GOT3 (cell line): ENCODE results near the gene SSPN.
A peak's percentile ranks its signal among the peaks of the same experiment; 100 is the strongest.
"Not testable (repeated sequence)": the region's sequence is repeated elsewhere in the genome, so short reads cannot be mapped to it uniquely, and the experiment has no call there.

Experiments used
- DNase-seq: peaks from one replicate; lab custom pipeline; 2025; ENCODE audit warnings: mixed read lengths; lab: John Stamatoyannopoulos, UW

Gene SSPN

GRCh38 chr12:26229910-26230309 lies 34.5 kb downstream of the SSPN start:
- DNase-seq, result no peak

GRCh38 chr12:26231470-26231869 lies 36.1 kb downstream of the SSPN start:
- DNase-seq, result no peak

DNA sequence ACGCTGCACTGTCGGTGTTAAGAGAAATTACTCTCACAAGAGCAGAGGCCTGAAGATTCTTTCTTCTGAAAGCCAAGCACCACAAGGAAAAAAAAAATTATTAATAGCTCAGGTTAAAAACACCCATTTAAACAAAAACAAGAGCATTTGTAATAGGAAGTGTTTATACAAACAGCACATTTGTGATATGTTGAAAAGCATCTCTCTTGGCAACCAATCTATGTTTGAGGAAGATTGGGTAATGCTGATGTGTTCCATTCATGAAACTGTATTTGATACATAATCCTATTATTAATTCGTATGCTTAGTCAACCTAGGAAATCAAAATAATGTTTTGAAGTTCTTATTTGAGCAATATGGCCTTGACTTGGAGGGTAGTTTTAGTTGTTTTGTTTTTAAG lies 36.5 kb downstream of the SSPN start:
- no peak for DNase-seq

DNA sequence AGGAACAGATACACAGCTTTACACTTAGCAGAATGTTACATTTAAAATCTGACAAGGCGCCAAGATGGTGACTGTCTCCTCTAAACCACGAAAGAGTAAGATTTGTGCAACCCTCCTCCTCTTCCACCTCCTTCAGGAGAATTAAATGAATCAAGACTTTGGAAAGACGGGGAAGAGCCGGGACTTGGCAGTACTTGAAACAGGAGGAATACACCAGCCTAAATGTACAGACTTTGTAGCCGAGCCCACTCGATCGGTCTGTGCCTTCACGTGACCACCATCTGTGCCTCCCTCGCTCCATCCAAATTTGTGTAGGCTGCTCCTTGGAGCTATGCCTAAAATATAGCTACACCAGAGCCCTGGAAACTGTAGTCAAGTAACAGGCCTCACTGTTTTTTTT lies 38.3 kb downstream of the SSPN start:
- no peak for DNase-seq

DNA sequence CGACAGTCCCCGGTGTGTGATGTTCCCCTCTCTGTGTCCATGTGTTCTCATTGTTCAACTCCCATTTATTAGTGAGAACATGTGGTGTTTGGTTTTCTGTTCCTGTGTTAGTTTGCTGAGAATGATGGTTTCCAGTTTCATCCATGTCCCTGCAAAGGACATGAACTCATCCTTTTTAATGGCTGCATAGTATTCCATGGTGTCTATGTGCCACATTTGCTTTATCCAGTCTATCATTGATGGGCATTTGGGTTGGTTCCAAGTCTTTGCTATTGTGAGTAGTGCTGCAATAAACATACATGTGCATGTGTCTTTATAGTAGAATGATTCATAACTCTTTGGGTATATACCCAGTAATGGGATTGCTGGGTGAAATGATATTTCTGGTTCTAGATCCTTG lies 40.1 kb downstream of the SSPN start:
- DNase-seq, result not testable (repeated sequence)

- no peak for DNase-seq
Measured at GRCh38 chr12:26238341-26239121, 43.2 kb downstream of the SSPN start.

GRCh38 chr12:26239122-26239851 lies 43.9 kb downstream of the SSPN start:
- peak; percentile 66 for DNase-seq

- no peak for DNase-seq
Measured at GRCh38 chr12:26239852-26240815, 44.8 kb downstream of the SSPN start.

- DNase-seq, result no peak
Measured at GRCh38 chr12:26241080-26241479, 45.7 kb downstream of the SSPN start.

GRCh38 chr12:26242683-26243082 lies 47.3 kb downstream of the SSPN start:
- DNase-seq, result no peak

DNA sequence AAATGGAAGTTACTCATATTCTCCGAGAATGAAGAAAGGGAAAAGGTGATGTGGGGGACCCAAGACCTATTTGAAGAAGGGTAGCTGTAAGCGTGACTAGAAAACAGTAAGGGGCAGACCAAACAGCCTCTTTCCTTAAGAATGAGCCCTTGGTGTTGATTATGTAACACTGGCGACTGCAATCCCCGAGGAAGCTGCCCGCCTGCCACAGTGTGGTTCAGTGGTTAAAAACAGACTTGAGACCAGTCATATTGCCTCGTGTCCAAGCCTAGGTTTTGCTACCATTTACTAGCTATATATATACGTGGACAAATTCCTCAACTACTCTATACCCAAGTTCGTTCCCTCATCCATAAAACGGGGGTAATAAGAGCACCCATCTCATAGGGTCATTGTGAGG lies 49.1 kb downstream of the SSPN start:
- DNase-seq, result no peak

DNA sequence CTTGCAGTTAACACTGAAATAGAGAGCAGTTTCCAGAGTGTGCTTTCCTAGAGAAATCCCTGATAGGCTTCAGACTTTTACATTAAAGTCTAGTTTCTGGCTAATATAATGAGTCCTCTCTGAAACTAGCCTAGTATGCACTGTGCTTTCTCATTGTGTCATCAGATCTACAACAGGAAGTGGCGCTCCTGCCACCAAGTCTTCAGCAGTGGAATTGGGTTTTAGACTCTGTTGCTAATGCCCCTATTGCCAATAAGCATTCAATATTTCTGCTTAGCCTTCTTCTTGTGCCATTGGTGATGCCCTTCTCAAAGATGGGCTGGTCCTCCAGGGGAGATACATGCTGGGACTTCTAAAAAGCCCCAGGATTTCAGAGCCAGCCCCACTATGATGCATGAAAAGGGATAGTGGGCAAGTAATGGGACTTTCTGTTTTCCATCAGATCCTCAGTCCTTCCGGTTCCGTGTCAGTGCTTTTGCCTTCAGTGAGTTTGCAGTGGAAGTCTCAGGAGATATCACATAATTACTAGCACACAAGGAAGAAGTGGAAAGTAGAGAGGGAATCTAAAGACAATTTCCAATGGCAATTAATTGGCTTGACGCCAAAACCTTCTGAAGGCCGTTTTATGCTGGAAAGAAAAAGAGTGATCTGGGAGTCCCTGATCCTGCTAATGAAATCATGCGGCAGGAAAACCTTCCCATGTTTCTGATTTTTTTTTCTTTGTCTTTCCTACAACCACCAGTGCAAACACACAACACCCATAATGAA lies 50.0 kb downstream of the SSPN start:
- DNase-seq, result no peak

DNA sequence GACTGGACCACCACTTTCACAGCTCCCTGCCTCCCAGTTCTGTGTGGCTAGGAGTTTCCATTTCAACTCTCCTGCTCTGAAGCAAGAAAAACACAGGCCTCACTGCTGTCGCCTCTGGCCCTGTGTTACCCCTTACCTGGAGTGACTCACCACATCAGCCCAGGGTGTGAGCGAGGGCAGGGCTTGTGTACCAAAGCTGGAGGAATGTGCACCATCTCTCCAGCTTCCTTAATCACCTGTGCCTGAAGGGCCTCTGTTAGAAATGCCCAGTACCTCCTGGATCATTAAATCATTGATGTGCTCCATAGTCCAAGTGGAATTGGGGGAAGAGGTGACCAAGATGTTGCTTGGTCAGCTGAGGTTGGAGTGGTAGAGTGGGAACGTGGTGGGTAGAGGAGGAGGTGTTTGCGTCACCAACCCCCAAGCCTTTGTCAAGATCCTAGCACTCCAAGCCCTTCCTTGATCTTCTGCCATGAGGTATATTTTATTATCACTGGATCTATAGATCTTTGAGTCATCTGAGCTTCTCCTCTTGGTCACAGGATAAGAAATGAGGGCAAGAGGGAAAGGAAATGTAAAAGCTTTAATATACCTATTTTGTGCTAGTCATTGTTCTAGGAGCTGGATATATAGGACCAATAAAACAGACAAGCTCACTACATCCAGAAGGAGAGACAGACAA lies 51.3 kb downstream of the SSPN start:
- no peak for DNase-seq

- DNase-seq, result no peak
Measured at GRCh38 chr12:26247873-26248272, 52.5 kb downstream of the SSPN start.

DNA sequence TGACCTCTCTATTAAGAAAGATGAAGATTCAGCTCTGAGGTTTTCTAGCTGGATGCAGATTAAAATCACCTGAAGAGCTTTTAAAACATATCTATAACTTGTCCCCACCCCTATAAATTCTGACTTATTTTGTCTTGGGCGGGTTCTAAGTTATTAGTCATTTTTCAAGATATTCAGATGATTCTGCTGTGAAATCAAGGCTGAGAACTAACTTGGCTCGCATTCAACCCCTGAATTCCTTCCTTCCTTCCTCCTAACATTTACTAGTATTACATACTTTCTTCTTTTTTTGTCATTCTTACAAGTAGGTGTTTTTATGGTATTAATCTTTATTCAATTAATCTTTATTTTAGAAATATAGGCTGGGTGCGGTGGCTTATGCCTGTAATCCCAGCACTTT lies 55.4 kb downstream of the SSPN start:
- no peak for DNase-seq

- DNase-seq, result no peak
Measured at GRCh38 chr12:26251600-26251999, 56.2 kb downstream of the SSPN start.

DNA sequence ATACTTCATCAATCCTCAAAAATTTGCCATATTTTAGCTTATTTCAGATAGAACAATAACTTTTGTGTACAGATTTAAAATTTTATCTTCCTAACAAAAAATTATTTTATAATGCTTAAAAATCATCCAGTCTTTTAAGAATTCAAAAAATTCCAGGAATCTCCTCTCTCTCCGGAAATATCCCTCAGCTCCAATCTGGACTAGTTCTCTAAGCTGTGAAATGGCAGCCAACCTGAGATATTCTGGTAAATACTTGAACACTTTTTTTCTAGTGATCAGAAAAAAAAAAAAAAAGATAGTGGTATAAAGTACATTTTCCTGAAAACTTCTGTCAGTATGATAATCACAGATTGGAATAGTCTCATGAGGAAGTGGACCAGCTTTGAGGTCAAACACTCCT lies 57.6 kb downstream of the SSPN start:
- no peak for DNase-seq

DNA sequence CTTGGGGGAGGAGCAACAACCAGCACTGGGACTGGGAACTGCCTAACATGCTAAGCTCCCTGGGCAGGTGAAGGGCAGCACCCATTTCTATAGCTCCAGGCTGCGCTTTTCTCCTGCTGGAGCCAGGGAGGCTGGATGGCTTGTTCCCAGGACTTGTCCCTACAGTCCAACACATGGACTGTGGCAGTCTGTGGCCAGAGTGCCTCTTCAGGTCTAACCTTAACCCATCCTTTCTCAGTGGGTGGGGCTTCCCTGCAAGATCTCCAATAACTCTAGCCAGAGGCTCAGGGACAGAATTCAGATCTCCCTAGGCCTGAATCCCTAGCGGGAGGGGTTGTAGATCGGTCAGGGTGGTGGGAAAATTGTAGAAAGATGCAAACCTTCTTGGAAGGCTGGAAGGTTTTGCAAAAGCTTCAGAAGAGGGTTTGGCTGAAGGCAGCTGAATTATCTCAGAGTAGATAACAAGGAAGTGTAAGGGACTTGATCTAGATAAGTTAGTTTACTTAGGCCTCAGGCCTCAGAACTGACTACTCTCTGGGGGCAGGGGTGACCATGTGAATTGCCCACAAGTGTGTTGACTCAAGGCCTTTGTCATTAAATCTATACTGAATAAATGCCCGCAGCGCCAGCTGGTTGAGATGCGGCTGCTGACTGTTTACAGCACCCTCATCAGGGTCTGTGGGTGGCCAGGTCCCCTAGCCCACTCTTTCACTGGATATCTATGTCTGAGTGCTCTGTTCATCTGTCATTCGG lies 60.7 kb downstream of the SSPN start:
- no peak for DNase-seq

GRCh38 chr12:26264215-26264838 lies 69.0 kb downstream of the SSPN start:
- DNase-seq, result no peak

- no peak for DNase-seq
Measured at GRCh38 chr12:26265606-26266005, 70.2 kb downstream of the SSPN start.
